Measurements from ENCODE around the gene HASPIN.
A peak's percentile ranks its signal among the peaks of the same experiment; 100 is the strongest.
"Not testable (repeated sequence)": the region's sequence is repeated elsewhere in the genome, so short reads cannot be mapped to it uniquely, and the experiment has no call there.

The HASPIN gene

GRCh38 chr17:3719265-3719664, 4.4 kb upstream of the HASPIN start:
- Histone ChIP-seq H3K27ac (no peak overlapping the region), H3K27me3 (no peaks in the 10 kb centered on the region), H3K9me3 (no peaks in the 10 kb centered on the region), H3K4me1 (ENCODE audit: control insufficient read depth in 1 of 2, insufficient read depth in 1 of 2, low read depth in 1 of 2, low read length in 1 of 2) (peaks cover 28 to 33% of the 10 kb centered on the region in 2 experiments), H3K36me3 (peaks cover 37% of the 10 kb centered on the region), H3K4me3 (ENCODE audit: low read depth in 1 of 2, low read length in 1 of 2) (no peak overlapping the region)
- TF ChIP-seq CTCF (IDR thresholded peaks at IDR 0.05), result no peak

GRCh38 chr17:3722716-3723115, 987 bp upstream of the HASPIN start:
- Histone ChIP-seq H3K4me3 (ENCODE audit: low read depth in 1 of 2, low read length in 1 of 2) (peak overlapping the region; percentile 90 to 94), H3K4me1 (ENCODE audit: control insufficient read depth in 1 of 2, insufficient read depth in 1 of 2, low read depth in 1 of 2, low read length in 1 of 2) (peaks cover 37 to 38% of the 10 kb centered on the region in 2 experiments), H3K36me3 (peaks cover 6% of the 10 kb centered on the region), H3K9me3 (no peaks in the 10 kb centered on the region), H3K27ac (peak overlapping the region; percentile 87), H3K27me3 (no peaks in the 10 kb centered on the region)
- TF ChIP-seq CTCF (IDR thresholded peaks at IDR 0.05), result no peak

- Histone ChIP-seq H3K27ac (peak overlapping the region; percentile 87), H3K4me1 (ENCODE audit: control insufficient read depth in 1 of 2, insufficient read depth in 1 of 2, low read depth in 1 of 2, low read length in 1 of 2) (peaks cover 37 to 38% of the 10 kb centered on the region in 2 experiments), H3K4me3 (ENCODE audit: low read depth in 1 of 2, low read length in 1 of 2) (peak overlapping the region; percentile 90 to 94), H3K9me3 (no peaks in the 10 kb centered on the region), H3K27me3 (no peaks in the 10 kb centered on the region), H3K36me3 (peaks cover 6% of the 10 kb centered on the region)
- TF ChIP-seq CTCF (IDR thresholded peaks at IDR 0.05), result no peak
These were observed 531 bp upstream of the HASPIN start for GRCh38 chr17:3723188-3723555.

GRCh38 chr17:3724378-3725077, 825 bp downstream of the HASPIN start:
- no peak for TF ChIP-seq CTCF (IDR thresholded peaks at IDR 0.05)
- H3K4me1 ChIP-seq (ENCODE audit: control insufficient read depth in 1 of 2, insufficient read depth in 1 of 2, low read depth in 1 of 2, low read length in 1 of 2), result peaks cover 37 to 38% of the 10 kb centered on the region in 2 experiments
- H3K27ac ChIP-seq, result no peak overlapping the region

GRCh38 chr17:3727041-3727440, 3.3 kb downstream of the HASPIN start:
- Histone ChIP-seq H3K4me1 (ENCODE audit: control insufficient read depth in 1 of 2, insufficient read depth in 1 of 2, low read depth in 1 of 2, low read length in 1 of 2) (peaks cover 23 to 24% of the 10 kb centered on the region in 2 experiments), H3K27ac (no peak overlapping the region), H3K36me3 (peaks cover 6% of the 10 kb centered on the region), H3K4me3 (ENCODE audit: low read depth in 1 of 2, low read length in 1 of 2) (no peak overlapping the region), H3K27me3 (no peaks in the 10 kb centered on the region), H3K9me3 (no peaks in the 10 kb centered on the region)
- TF ChIP-seq CTCF (IDR thresholded peaks at IDR 0.05), result no peak

More at GRCh38 chr17:3724378-3725077, 825 bp downstream of the HASPIN start:
- Histone ChIP-seq H3K27me3 (no peaks in the 10 kb centered on the region), H3K4me3 (ENCODE audit: low read depth in 1 of 2, low read length in 1 of 2) (peak overlapping the region; percentile 90 to 94), H3K36me3 (peaks cover 6% of the 10 kb centered on the region), H3K9me3 (no peaks in the 10 kb centered on the region)

GRCh38 chr17:3728099-3728498, 4.4 kb downstream of the HASPIN start:
- not testable (repeated sequence) for H3K4me3 ChIP-seq (ENCODE audit: low read depth in 1 of 2, low read length in 1 of 2); H3K27me3 ChIP-seq; H3K27ac ChIP-seq; H3K9me3 ChIP-seq; H3K36me3 ChIP-seq
- H3K4me1 ChIP-seq (ENCODE audit: control insufficient read depth in 1 of 2, insufficient read depth in 1 of 2, low read depth in 1 of 2, low read length in 1 of 2), result peaks cover 15 to 17% of the 10 kb centered on the region in 2 experiments
